ENCODE measurements around the gene LZTS3. TPM values are rescaled to one million over a fixed set of nuclear protein-coding genes. Genes with fewer than 3 reads are reported as not detected.
A peak's percentile ranks its signal among the peaks of the same experiment; 100 is the strongest.

The LZTS3 gene
- total RNA-seq, 4 donors from 2014 or later: 8.3 to 20.0 (median 15.3) TPM

DNA sequence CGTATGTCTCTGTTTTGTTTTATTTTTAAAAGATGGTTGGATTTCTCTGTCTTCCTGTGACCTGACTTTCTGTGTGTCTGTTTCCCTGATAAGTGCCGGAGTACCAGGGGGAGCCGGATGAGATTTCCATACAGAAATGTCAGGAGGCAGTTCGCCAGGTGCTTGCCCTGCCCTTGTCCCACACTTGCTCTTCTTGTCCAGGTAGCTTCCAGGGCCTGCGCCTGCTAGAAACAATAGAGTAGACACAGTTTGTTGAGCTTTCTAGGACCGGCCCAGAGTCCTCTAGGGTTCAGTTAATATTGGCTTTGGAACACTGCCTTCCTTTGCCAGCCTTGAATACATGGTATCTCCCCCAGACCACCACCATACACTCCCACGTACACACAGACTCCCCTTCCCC, 39.9 kb upstream of the LZTS3 start:
- Histone ChIP-seq H3K27ac (replicated peaks in 1 of 4) (no peak overlapping the region), H3K27me3 (no peaks in the 10 kb centered on the region), H3K4me3 (no peak overlapping the region), H3K36me3 (peaks cover 0 to 44% (median 38%) of the 10 kb centered on the region in 4 donors), H3K9me3 (no peaks in the 10 kb centered on the region), H3K4me1 (peaks cover 14 to 21% (median 21%) of the 10 kb centered on the region in 4 donors)
- no peak for DNase-seq (ENCODE audit: extremely low spot score)
- TF ChIP-seq, protein P1, sequence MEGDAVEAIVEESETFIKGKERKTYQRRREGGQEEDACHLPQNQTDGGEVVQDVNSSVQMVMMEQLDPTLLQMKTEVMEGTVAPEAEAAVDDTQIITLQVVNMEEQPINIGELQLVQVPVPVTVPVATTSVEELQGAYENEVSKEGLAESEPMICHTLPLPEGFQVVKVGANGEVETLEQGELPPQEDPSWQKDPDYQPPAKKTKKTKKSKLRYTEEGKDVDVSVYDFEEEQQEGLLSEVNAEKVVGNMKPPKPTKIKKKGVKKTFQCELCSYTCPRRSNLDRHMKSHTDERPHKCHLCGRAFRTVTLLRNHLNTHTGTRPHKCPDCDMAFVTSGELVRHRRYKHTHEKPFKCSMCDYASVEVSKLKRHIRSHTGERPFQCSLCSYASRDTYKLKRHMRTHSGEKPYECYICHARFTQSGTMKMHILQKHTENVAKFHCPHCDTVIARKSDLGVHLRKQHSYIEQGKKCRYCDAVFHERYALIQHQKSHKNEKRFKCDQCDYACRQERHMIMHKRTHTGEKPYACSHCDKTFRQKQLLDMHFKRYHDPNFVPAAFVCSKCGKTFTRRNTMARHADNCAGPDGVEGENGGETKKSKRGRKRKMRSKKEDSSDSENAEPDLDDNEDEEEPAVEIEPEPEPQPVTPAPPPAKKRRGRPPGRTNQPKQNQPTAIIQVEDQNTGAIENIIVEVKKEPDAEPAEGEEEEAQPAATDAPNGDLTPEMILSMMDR (IDR thresholded peaks at IDR 0.05): no peak
- no peak for TF ChIP-seq EP300 (IDR thresholded peaks at IDR 0.05)
- TF ChIP-seq POLR2A (IDR thresholded peaks at IDR 0.05; ENCODE audit: low read depth): no peak
- intact Hi-C loops (cut with DNase I): no loop called here
- 92% methylated on average over 7 of the region's 7 CpGs for WGBS

DNA sequence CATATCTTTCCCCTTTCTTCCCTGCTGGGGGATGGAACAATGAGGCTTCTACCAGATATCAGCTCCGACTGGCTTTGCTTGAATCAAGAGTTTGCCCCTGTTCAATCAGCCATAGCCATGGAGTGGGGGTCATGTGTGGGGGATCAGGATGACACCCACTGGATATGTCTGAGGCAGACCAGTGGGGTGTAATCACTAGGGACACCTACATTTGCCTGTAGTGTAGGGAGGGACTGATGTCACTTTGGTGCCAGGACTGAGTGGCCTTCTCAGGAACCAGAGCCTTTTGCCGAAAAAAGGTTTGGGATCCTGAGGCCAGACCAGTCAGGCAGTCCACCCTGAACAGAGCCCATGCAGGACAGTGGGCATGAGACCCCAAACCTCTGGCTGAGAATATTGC, 37.0 kb upstream of the LZTS3 start:
- DNase-seq (ENCODE audit: extremely low spot score): no peak
- no peaks in the 10 kb centered on the region for H3K9me3 ChIP-seq
- TF ChIP-seq, protein P1 (IDR thresholded peaks at IDR 0.05): no peak
- TF ChIP-seq POLR2AphosphoS5 (IDR thresholded peaks at IDR 0.05) (no peak), POLR2A (IDR thresholded peaks at IDR 0.05; ENCODE audit: low read depth) (no peak), EP300 (IDR thresholded peaks at IDR 0.05) (no peak)
- intact Hi-C loops (cut with DNase I): no loop called here
- no peaks in the 10 kb centered on the region for H3K27me3 ChIP-seq
- no peak overlapping the region for H3K27ac ChIP-seq (replicated peaks in 1 of 4)
- peaks cover 14 to 23% (median 21%) of the 10 kb centered on the region in 4 donors for H3K4me1 ChIP-seq
- H3K4me3 ChIP-seq: peak overlapping the region; percentile 73 to 87 (median 84)
- 74% methylated on average over 2 of the region's 2 CpGs for WGBS
- H3K36me3 ChIP-seq: peaks cover 0 to 21% (median 20%) of the 10 kb centered on the region in 4 donors

DNA sequence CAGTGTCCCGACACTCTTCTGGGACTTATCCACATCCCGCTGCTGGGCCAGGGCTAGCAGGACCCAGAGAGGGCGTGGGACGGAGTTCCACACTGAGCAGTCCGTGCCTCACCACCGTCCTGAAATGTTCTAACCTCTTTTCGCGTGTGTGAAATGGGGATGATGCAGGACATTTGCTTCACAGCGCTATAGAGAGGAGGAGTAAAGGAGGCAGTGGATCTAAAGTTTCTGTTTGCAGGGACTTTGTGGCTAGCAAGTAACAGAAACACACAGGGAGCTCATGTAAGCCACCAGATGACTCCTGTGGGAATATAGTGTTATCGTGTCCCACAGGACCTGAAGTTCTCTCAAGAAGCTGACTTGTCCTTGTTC, 36.6 kb upstream of the LZTS3 start:
- Histone ChIP-seq H3K27ac (replicated peaks in 1 of 4) (peak overlapping the region; percentile 71 to 81 (median 77)), H3K27me3 (no peaks in the 10 kb centered on the region), H3K9me3 (no peaks in the 10 kb centered on the region), H3K4me1 (peaks cover 14 to 24% (median 21%) of the 10 kb centered on the region in 4 donors), H3K4me3 (peak overlapping the region; percentile 73 to 87 (median 84)), H3K36me3 (peaks cover 0 to 17% (median 16%) of the 10 kb centered on the region in 4 donors)
- 2% methylated on average over 8 of the region's 10 CpGs for WGBS
- DNase-seq (ENCODE audit: extremely low spot score): no peak
- intact Hi-C loops (cut with DNase I): loop anchor here (5.0 kb wide), 1 partner anchor 53 kb away; the partner anchor contains the start of genes FASTKD5 and UBOX5
- TF ChIP-seq, protein P1 (IDR thresholded peaks at IDR 0.05): no peak
- TF ChIP-seq EP300 (IDR thresholded peaks at IDR 0.05): no peak
- TF ChIP-seq POLR2A (IDR thresholded peaks at IDR 0.05; ENCODE audit: low read depth): no peak
- no peak for TF ChIP-seq POLR2AphosphoS5 (IDR thresholded peaks at IDR 0.05)

DNA sequence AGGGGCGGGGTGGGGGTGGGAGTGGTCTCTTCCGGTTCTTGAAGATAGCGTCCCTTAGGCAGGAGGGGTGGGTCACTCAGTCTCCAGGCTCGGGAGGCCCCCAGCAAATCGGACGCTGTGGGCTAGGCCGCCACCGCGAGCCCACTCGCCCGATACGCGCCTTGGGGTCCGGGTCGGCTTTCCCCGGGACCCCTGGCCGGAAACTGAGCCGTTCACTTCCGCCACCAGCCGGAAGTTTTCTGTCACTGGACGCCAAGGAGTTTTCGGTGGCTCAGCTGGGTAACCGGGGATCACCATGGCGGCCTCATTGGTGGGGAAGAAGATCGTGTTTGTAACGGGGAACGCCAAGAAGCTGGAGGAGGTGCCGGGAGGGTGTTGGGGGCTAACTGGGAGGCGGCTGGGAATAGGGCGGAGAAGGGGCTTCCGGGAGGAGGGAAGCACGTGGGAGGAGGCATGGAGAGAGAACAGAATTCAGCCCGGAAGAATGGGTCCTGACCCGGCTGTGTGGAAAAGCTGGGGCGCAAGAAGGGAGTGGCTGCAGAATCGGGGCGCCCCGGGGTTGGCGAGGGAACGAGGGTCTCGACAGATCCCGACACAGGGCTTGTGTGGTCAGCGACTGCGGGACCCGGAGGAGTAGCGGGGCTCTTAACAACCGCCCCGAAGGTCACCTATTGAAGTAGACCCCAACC, 36.1 kb upstream of the LZTS3 start, which contains the start of gene ITPA:
ITPA (plus strand) TSS at position 242 of the 689 bp plus-strand sequence; CDS start at position 296, 54 bp downstream.
- peaks cover 16 to 27% (median 25%) of the 10 kb centered on the region in 4 donors for H3K4me1 ChIP-seq
- no peaks in the 10 kb centered on the region for H3K27me3 ChIP-seq
- H3K9me3 ChIP-seq: no peaks in the 10 kb centered on the region

DNA sequence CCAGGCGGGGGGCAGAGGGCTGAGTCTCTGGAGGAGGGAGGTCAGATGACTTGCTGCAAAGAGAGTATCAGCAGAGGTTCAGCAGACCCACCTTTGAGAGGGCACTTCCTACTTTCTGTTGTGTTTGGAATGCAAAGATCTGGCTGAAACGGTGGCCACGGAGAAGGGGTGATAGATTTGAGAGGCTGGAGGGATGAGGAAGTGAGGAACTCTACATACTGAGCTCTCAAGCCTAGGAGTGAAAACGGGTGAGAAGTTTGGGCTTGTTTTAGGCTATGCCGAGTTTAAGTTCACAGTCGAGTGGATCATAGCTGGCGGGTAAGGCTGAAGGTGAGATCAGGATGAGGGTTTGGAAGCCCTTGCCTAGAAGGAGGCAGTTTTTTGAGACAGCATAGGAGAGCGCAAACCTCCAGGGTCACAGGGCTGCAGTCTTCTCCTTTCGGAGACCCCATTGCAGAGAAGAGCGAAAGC, 35.5 kb upstream of the LZTS3 start:
- Histone ChIP-seq H3K27ac (replicated peaks in 1 of 4) (peak overlapping the region; percentile 71 to 81 (median 77)), H3K9me3 (no peaks in the 10 kb centered on the region), H3K4me3 (peak overlapping the region; percentile 73 to 87 (median 84)), H3K4me1 (peaks cover 16 to 28% (median 27%) of the 10 kb centered on the region in 4 donors), H3K27me3 (no peaks in the 10 kb centered on the region), H3K36me3 (peaks cover 0 to 10% (median 7%) of the 10 kb centered on the region in 4 donors)
- no peak for TF ChIP-seq POLR2AphosphoS5 (IDR thresholded peaks at IDR 0.05)
- TF ChIP-seq EP300 (IDR thresholded peaks at IDR 0.05): no peak
- TF ChIP-seq POLR2A (IDR thresholded peaks at IDR 0.05; ENCODE audit: low read depth): no peak
- TF ChIP-seq, protein P1 (IDR thresholded peaks at IDR 0.05): no peak
- WGBS: 6% methylated on average over 7 of the region's 10 CpGs
- intact Hi-C loops (cut with DNase I): loop anchor here (5.0 kb wide), 1 partner anchor 52 kb away; the partner anchor contains the start of genes FASTKD5 and UBOX5
- no peak for DNase-seq (ENCODE audit: extremely low spot score)

More for the DNA sequence above, 36.1 kb upstream of the LZTS3 start, which contains the start of gene ITPA:
- WGBS: under 1% methylated on average over 26 of the region's 48 CpGs
- no peak for DNase-seq (ENCODE audit: extremely low spot score)
- H3K4me3 ChIP-seq: peak within 1 kb of the TSS; percentile 73 to 87 (median 84)
- H3K36me3 ChIP-seq: peaks cover 0 to 13% (median 12%) of the 10 kb centered on the region in 4 donors
- TF ChIP-seq EP300 (IDR thresholded peaks at IDR 0.05) (no peak), POLR2AphosphoS5 (IDR thresholded peaks at IDR 0.05) (peak in 1 of 2 donors; percentile 21)
- intact Hi-C loops (cut with DNase I): loop anchor here (5.0 kb wide), 1 partner anchor 52 kb away; the partner anchor contains the start of genes FASTKD5 and UBOX5
- peak within 1 kb of the TSS; percentile 71 to 81 (median 77) for H3K27ac ChIP-seq (replicated peaks in 1 of 4)
